Right forelimb (tissue), 1 donor: ENCODE results near the gene AHNAK.
"Not testable (repeated sequence)": the region's sequence is repeated elsewhere in the genome, so short reads cannot be mapped to it uniquely, and the experiment has no call there.

Experiments used
- DNase-seq: peaks from one replicate; pipeline ENCODE4 v3.0.0-alpha.2; 2018

The AHNAK gene

DNA sequence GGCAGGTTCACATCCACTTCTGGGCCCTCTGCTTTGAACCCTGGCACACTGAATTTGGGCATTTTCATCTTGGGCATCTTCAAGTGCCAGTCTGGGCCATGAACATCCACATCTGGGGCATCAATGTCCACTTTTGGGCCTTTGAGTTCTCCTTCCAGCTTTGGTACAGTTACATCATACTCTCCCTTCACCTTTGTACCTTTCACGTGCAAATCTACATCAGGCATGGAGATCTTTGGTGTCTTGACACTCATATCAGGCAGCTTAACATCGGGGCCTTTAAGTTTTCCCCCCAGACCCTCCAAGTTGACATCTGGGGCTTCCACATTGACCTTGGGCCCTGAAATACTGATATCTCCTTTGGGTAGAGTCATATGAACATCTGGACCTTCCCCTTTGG, 14.5 kb downstream of the AHNAK start:
- no peak for DNase-seq

GRCh38 chr11:62516736-62517371, 29.8 kb downstream of the AHNAK start:
- no peak for DNase-seq

DNA sequence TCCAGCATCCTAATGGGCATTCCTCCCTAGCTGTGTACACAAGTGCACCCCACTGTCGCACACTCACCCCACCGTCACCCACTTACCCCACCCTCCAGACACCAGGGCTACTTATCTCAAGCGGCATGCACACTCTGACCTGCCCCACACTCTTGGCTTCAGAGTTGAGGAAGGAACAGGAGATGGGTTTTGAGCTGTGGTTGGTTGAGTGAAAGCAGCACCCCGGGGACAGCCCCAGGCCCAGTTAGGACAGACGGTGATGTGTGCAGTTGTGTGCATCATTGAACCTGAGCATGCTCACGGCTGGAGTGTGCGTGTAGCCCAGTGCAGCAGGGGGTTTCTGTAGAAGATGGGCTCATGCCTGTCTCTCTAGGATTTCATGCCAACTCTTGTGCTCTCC, 32.5 kb downstream of the AHNAK start:
- no peak for DNase-seq

DNA sequence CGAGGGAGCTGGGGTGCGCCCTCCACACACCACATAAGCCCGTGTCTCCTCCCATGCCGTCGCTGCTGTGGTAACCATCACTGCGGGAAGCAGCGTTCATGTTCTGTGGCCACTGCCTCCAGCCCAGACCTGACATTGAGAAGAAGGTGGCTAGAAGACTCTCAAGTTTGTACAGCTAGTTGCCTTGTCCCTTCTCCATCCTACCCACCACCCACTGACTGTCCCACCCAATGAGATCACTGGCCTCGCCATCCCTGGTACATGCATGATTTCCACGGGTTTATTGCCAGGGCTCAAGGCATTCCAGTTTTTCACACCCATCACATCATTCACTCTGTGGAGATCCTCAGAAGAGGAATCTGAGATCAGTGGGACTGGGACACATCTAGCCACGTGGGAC, 33.0 kb downstream of the AHNAK start:
- no peak for DNase-seq

DNA sequence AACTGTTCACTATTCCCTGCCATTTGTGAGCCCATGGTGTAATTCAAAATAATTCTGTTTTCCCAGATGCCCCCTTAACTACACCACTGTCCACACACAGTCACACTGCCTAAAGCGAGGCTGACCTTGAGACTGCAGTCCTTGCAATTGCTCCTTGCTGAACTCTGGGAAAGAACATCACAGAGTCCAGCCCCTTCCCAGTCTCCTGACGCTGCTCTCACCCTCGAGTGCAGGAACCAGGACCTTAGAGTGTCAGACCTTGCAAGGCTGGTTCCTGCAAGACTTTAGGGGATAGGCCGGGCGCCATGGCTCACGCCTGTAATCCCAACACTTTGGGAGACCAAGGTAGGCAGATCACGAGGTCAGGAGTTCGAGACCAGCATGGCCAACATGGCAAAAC, 33.6 kb downstream of the AHNAK start:
- DNase-seq = no peak

- peak; percentile 75 for DNase-seq
These were observed 38.1 kb downstream of the AHNAK start for GRCh38 chr11:62508336-62509058.

GRCh38 chr11:62507125-62507422, 39.5 kb downstream of the AHNAK start:
- DNase-seq = no peak

DNA sequence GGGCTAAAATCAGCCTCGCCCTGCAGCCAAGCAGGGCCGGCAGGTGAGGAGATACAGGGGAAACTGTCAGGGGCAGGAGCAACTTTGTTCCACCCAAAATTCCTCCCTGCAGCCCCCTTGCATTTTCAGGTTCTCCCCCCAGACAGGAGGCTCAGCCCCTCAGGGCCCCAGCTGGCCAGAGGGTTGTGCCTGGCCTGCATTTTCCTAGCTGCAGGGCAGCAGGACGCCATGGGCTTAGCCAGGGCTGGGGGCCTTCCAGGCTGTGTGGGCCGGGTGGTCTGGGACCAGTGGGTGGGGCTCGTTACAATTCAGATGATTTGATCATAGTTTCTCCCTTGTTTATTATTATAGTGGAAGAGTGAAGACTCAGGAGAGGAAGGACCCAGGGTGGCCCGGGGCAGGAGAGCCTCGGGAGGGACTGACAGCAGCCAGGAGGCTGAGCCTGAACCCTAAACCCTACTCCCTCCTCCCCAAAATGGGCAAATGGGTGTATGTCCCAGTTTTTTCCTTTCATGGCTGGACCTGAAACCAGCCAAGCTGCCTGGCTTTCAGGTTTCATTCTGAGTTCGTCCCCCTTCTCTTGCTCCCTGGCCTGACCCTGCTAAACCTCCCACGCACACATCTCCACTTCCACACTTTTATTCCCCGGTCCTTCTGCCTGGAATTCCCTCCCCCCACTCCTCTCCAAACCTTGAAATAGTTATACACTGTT, 40.0 kb downstream of the AHNAK start:
- no peak for DNase-seq

DNA sequence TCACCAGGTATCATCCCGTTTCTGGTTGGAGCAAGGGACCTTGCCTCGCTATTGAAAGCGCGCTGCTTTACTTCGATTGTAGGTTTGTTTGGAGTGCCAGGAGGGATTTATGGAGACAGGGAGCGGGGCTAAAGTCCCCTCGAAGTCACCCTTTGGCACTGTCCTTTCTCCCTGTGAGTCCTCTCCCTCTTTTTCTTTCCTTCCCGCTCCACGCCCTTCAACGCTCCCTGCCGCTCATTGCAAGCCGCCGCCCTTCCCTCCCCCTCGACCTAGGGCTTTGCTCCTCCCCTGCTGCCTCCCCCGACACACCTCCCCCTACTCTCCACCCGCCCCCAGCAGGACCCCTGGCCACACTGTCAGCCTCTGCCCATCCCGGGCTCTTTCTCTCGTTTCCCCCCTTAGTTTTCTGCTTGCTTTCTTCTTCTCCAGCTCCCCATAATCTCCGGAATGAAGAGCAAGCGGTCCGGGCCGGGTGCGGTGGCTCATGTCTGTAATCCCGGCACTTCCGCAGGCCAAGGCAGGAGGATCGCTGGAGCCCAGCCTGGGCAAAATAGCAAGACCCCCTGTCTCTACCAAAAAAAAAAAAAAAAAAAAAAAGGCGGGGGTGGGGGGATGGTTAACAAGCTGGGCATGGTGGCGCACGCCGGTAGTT, 41.0 kb downstream of the AHNAK start:
- no peak for DNase-seq

DNA sequence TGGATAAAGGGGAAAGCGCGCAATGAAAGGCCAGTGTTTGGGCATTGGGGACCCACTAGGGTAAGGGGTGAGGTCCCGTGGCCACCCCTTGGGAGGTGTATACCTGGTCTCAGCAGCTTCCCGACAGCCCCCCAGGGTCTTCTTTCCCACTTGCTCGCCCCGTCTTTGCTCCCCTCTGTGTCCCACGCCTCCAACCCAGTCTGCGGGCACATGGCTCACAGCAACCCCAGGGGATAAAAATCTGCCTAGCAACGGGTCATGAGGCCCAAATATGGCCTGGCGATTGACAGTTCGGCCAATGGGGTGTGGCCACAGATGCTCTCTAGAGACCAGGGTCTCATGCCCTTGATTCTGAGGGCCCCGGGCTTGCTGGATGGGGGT, 41.6 kb downstream of the AHNAK start:
- no peak for DNase-seq

DNA sequence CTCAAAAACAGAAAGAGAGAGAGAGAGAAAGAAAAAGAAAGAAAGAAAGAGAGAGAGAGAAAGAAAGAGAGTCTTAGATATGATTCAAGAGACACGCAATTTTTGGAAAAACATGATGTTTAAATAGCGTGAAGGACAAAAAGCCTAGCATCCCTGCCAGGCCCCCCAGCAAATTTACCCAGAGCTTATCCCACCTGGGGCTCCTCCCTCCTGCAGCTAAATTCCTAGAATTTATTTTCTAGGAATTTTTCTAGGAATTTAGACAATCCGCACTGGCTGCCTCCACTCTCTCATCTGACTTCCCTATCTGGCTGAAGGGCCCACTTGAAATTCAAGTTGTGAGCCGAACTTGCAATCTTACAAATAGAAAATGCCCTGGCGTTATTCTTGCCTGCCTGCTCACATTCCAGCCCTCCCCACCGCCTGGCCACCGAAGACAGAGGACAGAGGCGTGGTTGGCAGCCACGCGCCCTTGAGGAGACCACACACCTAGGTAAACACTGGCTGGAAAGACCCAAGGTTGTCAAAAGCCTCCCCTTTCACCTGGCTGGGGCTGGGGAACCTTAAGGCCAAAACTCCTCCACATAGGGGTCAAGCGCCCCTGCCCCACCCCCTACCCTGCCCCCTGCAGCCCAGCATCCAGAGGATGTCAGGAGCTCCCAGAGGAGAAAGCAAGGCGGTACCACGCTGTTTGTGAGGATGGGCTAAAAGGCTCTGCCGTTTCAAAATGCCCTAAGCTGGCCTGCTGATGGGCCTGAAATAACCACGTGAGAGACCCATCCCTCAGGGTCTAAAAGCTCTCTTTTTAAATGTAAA, 42.2 kb downstream of the AHNAK start:
- no peak for DNase-seq

- no peak for DNase-seq
These were observed 44.4 kb downstream of the AHNAK start for GRCh38 chr11:62502030-62502730.

DNA sequence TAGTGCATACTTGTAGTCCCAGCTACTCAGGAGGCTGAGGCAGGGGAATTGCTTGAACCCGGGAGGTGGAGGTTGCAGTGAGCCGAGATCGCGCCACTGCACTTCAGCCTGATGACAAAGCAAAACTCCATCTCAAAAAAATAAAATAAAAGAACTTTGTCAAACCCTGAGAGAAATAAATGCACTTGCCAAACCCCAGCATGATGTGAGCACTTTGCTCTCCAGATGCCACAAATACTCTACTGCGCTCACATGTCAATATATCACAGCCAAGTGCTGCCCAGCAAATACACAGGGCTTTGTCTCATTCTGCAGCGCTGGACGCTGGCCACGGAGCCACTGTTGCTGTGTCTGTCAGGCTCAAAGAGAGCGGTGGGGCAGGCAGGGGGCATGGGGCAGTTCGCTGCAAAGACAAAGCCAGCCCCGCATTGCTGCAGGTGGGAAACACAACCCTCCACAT, 45.1 kb downstream of the AHNAK start:
- DNase-seq = no peak

DNA sequence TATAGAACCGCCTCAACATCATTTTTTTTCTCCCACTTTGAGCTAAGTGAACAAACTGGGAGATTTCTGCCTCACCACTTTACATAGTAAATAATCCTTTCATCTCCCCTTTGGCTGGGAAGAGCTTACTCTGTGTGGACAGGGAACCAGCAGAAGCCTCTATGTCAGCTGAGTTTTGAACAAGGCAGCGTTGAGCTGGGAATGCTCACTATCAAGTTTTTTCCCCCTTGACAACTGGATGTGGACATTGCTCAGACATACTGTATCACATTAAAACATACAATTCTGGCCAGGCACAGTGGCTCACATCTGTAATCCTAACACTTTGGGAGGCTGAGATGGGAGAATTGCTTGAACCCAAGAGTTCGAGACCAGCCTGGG, 46.0 kb downstream of the AHNAK start:
- no peak for DNase-seq

GRCh38 chr11:62499944-62500649, 46.5 kb downstream of the AHNAK start:
- no peak for DNase-seq

DNA sequence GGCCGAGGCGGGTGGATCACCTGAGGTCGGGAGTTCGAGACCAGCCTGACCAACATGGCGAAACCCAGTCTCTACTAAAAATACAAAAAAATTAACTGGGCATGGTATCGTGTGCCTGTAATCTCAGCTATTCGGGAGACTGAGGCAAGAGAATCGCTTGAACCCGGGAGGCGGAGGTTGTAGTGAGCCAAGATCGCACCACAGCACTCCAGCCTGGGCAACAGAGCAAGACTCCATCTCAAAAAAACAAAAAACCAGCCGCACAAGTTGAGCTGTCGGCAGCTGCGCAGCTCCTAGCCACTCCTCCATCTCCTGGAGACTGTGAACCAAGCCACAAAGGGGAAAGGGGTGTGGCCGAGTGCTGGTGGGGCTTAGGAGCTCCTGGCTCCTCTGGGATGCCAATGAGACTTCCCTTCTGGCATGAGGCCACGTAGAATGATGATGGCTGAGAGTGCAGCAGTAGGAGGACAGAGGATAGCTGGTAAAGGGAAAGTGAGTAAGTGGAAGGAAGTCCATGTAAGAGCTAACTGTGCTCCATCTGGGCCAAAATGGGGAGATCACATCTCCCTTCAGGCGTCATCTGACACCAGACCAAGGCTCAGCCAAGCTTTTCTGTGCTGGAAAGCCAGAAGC, 47.2 kb downstream of the AHNAK start:
- DNase-seq = not testable (repeated sequence)

GRCh38 chr11:62498492-62499286, 47.9 kb downstream of the AHNAK start:
- no peak for DNase-seq

DNA sequence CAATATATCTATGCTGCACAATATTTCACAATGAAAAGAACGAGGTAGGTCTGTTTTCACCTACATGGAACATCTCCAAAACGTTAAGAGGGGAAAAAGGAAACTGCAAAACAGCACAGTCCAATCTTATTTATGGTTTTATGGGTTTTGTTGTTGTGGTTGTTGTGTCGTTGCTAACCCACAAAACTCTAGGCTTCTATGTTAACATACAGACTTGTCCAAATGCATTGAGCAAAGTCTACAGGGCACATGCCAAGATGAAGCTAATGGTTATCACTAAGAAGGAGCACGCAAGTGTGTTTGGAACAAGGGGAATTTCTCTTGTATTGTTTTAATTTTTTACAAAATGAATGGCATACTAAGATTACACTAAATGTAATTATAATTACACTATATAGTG, 48.6 kb downstream of the AHNAK start:
- no peak for DNase-seq

GRCh38 chr11:62497132-62497801, 49.3 kb downstream of the AHNAK start:
- no peak for DNase-seq

DNA sequence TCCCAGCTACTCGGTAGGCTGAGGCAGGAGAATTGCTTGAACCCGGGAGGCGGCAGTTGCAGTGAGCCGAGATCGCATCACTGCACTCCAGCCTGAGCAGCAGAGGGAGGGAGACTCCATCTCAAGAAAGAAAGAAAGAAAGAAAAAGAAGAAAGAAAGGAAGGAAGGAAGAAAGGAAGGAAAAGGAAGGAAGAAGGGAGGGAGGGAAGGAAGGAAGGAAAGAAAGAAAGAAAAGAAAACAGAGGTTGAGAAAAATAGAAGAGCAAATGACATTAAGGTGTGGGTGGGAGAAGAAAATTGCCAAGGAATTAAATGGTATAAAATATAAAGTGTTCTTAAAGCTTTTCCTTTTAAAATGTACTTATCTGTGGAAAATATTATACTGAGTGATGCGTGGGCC, 49.9 kb downstream of the AHNAK start:
- DNase-seq = no peak
